Activated CD4-positive, alpha-beta T cell treated with anti-CD3 and anti-CD28 coated beads for 4 hours (primary cell): ENCODE data around the gene PITRM1.

Experiments used
- DNase-seq, 2 donors: peaks; one replicate each; pipeline ENCODE4 v3.0.0-alpha.2; 2020

PITRM1 gene

DNA sequence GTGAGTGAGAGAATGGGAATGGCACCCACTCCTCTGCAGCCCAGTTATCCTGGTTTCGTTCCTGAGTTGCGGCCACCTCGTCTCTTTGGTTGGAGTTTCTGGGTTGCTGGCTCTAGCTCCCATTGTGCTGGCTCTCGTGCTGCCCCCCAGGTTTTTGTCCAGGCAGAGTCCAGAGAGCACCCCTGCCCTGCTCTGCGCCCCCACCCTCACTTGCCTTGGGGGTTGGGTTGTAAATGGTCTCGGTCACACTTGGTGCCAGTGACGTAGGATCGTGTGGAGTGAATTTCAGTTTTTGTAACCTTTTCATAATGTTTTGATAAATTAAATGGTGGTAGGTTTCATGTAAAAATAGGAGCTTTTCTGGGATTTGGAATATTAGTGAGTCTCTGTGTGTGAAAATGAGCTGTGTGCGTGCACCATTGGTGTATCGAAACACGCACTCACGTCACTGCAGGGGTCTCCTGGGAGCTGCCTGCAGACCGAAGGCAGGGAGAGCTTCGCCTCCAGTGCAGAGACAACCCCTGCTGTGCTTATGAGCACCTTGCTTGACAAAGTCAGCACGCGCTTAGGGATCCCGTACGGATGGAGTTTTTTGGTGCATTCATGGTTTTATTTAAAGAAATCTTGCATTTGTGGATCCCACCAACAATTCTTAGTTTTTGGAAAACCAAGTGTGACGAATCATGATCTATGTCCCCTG is 72.3 kb downstream of the PITRM1 start:
- no peak for DNase-seq

DNA sequence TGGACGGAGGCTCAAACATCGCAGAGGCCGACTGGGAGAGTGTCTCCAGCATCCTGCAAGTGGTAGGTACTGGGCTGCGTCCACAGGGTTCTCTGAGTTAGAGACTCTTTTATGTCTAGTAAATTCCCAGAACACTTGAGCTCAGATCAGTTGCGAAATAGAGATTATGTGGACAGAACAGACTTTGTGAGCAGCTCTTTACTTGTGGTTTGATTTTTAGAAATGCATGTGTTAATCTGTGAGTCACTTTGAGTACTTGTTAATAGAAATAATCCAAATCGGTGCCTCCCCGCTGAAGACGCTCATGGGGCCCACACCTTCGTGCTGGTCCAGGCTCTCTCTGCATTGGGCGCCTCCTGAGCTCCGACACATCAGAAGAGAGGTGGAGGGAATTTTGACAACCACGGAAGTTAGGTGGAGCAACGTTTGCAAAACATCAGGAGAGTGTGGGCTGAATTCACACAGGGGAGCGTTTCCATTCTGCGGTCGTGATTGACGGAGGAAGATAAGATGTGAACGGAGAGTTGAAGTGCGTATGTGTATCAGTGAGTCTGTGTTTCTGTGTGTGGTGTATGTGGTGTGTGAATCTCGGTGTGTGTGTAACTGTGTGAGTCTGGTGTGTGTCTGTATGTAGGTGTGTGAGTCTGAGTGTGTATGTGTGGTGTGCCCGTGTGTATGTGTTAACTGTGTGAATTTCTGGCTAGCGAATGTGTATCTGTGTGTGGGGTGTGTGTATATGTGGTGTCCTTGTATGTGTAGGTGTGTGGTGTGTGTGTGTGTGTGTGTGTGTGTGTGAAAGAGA is 73.1 kb downstream of the PITRM1 start:
- DNase-seq = no peak

DNA sequence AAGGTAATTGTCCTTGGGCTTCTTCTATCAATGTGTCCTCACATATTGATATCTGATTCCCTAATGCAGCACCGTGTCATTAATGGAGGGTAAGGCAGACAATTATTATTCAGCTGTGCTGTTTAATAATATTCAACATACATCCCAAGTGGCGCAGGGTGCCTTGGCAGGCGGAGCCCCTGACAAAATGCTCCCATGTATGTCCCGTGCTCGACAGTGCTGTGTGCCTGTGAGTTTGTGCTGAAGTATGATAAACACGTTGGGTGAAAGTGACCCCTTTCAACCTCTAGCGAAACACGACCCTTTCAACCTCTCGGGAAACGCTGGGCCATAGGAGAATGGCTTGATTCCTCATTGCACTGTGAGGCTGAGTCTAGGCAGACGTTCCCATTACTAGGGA is 73.9 kb downstream of the PITRM1 start:
- no peak for DNase-seq

DNA sequence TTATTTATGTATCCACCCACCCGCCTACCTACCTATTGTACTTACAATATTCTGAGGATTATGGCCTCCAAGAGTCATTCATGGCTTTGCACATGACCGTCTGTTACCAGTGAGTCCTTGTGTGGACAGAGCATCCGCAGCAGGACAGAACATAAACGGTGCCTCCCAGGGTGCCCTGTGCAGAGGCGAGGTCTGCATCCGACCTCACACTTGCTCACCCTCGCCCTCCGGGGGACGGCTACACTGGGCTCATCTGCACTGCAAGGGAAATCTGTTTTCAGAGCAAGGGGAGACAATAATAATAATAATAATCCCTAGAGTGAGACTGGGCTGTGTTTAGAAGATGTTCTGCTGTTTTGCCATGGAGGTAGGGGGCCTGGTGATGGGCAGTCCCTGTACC is 75.4 kb downstream of the PITRM1 start:
- DNase-seq = no peak

- no peak for DNase-seq
Observed at GRCh38 chr10:3096149-3096548, 76.4 kb downstream of the PITRM1 start.

DNA sequence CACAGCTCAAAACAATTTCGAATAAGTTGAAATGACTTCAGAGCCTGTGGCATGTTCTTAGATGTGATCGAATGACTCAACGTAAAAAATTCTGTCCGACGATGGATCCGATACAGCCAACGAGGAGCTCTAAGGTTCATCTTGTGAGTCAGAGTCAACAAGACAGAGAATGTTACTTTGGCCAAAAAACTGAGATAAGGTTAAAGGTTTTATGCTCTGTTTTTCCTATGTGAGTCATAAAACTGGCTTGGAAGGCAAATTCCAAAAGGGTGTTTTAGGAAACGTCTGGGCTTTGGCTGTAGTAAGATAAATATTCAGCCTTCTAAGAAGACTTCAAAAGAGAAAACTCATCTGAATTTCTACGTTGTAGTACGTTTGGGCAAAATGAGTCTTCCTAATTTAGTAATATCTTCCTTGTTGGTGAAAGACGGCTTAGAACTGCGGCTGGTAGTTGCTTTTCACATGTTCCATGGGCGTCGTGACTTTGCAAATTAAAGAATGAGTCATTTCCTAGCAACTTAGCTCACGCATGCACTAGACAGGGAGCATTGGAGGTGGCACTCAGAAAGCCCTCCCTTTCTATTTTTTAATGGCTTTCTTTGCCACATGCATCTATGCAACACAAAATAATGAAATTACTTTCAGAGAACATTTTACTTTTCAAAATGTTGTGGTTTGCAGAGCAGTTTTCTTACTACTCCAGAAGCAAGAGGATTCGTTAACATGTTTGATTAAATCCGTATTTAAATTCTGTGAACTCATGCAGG is 77.0 kb downstream of the PITRM1 start:
- peak; percentile 63 for DNase-seq

DNA sequence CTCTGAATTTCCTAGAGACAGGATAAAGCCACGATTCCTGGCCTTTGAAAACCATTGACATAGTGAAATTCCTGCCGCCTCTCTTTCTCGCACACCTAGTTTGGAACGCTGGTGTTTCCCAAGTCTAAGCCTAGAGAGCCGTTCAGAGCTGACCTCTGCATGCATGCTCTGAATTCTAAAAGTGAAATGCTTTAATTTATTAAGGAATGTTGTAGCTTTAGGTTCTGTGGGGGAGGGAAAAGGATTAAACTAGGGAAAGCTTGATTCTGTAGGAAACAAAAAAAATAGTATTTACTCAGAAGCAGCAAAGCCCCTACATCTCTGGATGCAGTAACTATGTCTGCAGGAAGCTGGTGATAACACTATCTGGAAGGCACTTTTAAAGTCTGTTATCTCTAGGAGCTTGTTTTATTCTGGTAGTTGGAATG is 78.0 kb downstream of the PITRM1 start:
- DNase-seq = no peak

DNA sequence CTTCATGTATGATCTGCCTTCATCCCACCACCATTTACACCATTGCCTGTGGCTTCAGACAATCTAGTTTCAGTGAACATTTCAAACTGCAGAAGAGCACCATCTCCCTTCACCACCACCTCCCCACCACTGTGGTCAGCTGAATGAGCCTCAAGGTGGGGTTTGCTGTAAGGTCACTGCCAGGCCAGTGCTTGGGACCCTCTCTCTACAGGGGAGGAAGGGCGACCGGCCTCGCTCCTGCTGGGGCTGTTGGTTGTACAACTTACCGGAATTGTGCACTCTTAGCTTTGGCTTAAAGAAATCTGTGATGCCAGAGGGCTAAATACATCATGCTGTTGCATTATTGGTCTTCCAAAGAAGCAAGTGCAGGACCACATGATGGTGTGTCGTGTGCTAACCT is 78.6 kb downstream of the PITRM1 start:
- DNase-seq = no peak

DNA sequence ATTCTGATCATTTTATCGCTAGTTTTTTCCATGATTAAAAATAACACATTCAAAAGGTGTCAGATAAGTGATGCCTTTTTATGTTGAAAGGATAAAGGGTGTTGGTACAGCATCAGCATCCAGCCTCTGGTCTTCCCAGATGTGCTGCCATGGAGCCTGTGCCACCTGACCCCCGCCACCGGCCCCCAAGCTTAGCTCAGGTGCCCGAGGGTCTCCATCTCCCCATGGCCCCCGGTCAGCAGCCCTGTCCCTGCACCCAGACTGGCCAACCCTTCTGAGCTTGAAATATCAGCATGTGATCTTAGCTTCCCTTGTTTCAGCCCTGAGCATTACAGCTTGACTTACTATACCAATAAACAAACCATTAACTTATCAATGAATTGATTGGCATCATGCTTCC is 80.7 kb downstream of the PITRM1 start:
- no peak for DNase-seq

- no peak for DNase-seq
Observed at GRCh38 chr10:3090914-3091787, 81.4 kb downstream of the PITRM1 start.

DNA sequence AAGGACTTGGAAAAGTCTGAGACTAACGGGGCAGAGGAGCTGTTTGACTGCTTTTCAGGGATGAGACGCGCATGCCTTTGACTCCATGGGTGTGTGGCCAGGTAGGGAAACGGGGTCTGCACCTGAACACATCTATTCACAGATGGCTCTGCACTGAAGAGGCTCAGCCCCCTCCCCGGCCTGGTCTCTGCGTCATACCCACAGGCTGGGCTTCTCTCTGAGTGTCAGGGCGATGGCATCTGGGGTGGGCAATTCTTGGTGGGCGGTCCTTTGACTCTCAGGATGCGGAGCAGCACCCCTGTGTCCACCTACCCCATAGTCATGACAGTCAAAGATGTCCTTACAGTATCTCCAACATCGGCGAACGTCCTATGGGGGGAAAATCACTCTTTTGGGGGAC is 82.2 kb downstream of the PITRM1 start:
- DNase-seq = no peak
